HEK293 (cell line): ENCODE data around the gene CRYBG1.

Experiments
- GLI4 ChIP-seq: fragments of 450-650 bp; formaldehyde crosslinking; IDR thresholded peaks from 2 replicates; pipeline ENCODE4 v1.5.1; 2016; ENCODE audit warnings: missing biosample characterization, missing genetic modification characterization
- ZBTB20 ChIP-seq: fragments of 450-650 bp; formaldehyde crosslinking; IDR thresholded peaks from 2 replicates; pipeline ENCODE4 v1.5.1; 2016; ENCODE audit warnings: missing biosample characterization, missing genetic modification characterization
- ZBTB7A ChIP-seq: fragments of 450-650 bp; formaldehyde crosslinking; IDR thresholded peaks from 2 replicates; pipeline ENCODE4 v1.5.1; 2016; ENCODE audit warnings: low read depth, missing biosample characterization, missing genetic modification characterization
- ZFP41 ChIP-seq: fragments of 450-650 bp; formaldehyde crosslinking; IDR thresholded peaks from 2 replicates; pipeline ENCODE4 v1.5.1; 2016; ENCODE audit warnings: missing biosample characterization, missing genetic modification characterization, borderline replicate concordance
- ZNF214 ChIP-seq: fragments of 450-650 bp; formaldehyde crosslinking; IDR thresholded peaks from 2 replicates; pipeline ENCODE4 v1.5.1; 2017; ENCODE audit warnings: missing biosample characterization, mild to moderate bottlenecking, missing genetic modification characterization, borderline replicate concordance
- ZNF274 ChIP-seq, 2 experiments: fragments of 200-500 bp in 1 of 2; fragments of 450-650 bp in 1 of 2; sonication (Bioruptor generic) in 1 of 2; formaldehyde crosslinking in 1 of 2; IDR thresholded peaks; 2 replicates each; pipeline versions ENCODE4 v1.5.1 to v1.6.1; 2014 to 2016; ENCODE audit warnings: borderline replicate concordance in 1 of 2, inconsistent platforms in 1 of 2, low read length in 1 of 2, missing biosample characterization in 1 of 2, missing genetic modification characterization in 1 of 2
- ZNF311 ChIP-seq: fragments of 450-650 bp; formaldehyde crosslinking; IDR thresholded peaks from 2 replicates; pipeline ENCODE4 v1.5.1; 2017; ENCODE audit warnings: missing biosample characterization, missing genetic modification characterization, borderline replicate concordance
- ZNF335 ChIP-seq: fragments of 450-650 bp; formaldehyde crosslinking; conservative IDR thresholded peaks from 2 replicates; pipeline ENCODE4 v1.5.1; 2016; ENCODE audit warnings: missing biosample characterization, missing genetic modification characterization
- ZNF76 ChIP-seq: fragments of 450-650 bp; formaldehyde crosslinking; IDR thresholded peaks from 2 replicates; pipeline ENCODE4; 2016; ENCODE audit warnings: low read depth, missing biosample characterization, missing genetic modification characterization, borderline replicate concordance
- TF ChIP-seq, protein P1 (sequence below): fragments of 450-650 bp; formaldehyde crosslinking; IDR thresholded peaks from 2 replicates; pipeline ENCODE4 v1.5.1; 2016; ENCODE audit warnings: missing biosample characterization, missing genetic modification characterization
- TF ChIP-seq, protein P2 (sequence below): sonication (generic); formaldehyde crosslinking; IDR thresholded peaks from 2 replicates; pipeline ENCODE4 v1.8.1; 2022; ENCODE audit warnings: mild to moderate bottlenecking, moderate library complexity, missing genetic modification reagents
- TF ChIP-seq, protein P3 (sequence below): fragments of 450-650 bp; formaldehyde crosslinking; IDR thresholded peaks from 2 replicates; pipeline ENCODE4 v1.5.1; 2017; ENCODE audit warnings: missing biosample characterization, missing genetic modification characterization
- TF ChIP-seq, protein P4 (sequence below): fragments of 450-650 bp; formaldehyde crosslinking; IDR thresholded peaks from 2 replicates; pipeline ENCODE4 v1.5.1; 2016; ENCODE audit warnings: missing biosample characterization, missing genetic modification characterization, low read depth

DNA sequence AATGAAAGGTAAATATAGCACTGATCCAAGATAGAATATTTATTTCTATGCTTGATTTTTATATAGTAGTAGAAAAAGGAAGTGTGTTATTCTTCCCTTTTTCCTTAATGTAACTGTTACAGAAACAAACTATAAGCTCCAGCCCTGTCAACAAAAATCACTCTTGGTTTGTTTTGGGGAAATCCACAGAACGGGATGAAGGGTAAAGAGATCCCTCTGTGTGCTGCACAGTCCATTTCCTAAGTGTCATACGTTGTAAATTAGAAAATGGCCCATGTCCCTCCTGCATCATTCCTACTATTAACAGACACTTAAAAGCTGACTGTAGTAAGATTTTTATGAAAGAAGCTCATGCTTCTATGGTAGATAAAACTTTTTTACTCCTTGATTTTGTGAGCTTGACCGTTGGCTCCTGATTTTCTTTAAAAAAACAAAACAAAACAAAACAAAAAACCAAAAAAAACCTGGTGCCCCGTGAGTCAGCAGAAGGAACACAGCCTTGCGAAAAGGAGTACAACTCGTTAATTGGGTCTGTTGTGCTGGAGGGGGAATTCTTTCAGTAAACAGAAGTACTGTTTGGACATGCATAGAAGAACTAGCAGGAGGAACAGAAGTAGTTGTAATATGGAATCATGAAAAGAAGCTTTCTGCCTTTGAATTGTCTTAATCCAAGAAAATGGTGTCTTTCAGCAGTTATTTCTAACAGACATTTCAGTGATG lies 201.3 kb downstream of the CRYBG1 start:
- TF ChIP-seq, protein P1, sequence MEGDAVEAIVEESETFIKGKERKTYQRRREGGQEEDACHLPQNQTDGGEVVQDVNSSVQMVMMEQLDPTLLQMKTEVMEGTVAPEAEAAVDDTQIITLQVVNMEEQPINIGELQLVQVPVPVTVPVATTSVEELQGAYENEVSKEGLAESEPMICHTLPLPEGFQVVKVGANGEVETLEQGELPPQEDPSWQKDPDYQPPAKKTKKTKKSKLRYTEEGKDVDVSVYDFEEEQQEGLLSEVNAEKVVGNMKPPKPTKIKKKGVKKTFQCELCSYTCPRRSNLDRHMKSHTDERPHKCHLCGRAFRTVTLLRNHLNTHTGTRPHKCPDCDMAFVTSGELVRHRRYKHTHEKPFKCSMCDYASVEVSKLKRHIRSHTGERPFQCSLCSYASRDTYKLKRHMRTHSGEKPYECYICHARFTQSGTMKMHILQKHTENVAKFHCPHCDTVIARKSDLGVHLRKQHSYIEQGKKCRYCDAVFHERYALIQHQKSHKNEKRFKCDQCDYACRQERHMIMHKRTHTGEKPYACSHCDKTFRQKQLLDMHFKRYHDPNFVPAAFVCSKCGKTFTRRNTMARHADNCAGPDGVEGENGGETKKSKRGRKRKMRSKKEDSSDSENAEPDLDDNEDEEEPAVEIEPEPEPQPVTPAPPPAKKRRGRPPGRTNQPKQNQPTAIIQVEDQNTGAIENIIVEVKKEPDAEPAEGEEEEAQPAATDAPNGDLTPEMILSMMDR = no peak
- TF ChIP-seq ZNF274 (IDR thresholded peaks at IDR 0.05; ENCODE audit: low read length) = no peak
- TF ChIP-seq ZNF274 (tag by site-specific recombination; IDR thresholded peaks at IDR 0.05; ENCODE audit: borderline replicate concordance) = no peak
- TF ChIP-seq ZNF214 = no peak
- TF ChIP-seq, protein P2, sequence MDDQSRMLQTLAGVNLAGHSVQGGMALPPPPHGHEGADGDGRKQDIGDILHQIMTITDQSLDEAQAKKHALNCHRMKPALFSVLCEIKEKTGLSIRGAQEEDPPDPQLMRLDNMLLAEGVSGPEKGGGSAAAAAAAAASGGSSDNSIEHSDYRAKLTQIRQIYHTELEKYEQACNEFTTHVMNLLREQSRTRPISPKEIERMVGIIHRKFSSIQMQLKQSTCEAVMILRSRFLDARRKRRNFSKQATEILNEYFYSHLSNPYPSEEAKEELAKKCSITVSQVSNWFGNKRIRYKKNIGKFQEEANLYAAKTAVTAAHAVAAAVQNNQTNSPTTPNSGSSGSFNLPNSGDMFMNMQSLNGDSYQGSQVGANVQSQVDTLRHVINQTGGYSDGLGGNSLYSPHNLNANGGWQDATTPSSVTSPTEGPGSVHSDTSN (CRISPR knock-in tag) = no peak
- no peak for TF ChIP-seq ZBTB7A
- no peak for TF ChIP-seq ZFP41 (tag by site-specific recombination)
- TF ChIP-seq GLI4 = no peak
- no peak for TF ChIP-seq ZNF335 (tag by site-specific recombination)
- TF ChIP-seq ZBTB20 (tag by site-specific recombination) = no peak
- no peak for TF ChIP-seq ZNF311
- TF ChIP-seq, protein P3, sequence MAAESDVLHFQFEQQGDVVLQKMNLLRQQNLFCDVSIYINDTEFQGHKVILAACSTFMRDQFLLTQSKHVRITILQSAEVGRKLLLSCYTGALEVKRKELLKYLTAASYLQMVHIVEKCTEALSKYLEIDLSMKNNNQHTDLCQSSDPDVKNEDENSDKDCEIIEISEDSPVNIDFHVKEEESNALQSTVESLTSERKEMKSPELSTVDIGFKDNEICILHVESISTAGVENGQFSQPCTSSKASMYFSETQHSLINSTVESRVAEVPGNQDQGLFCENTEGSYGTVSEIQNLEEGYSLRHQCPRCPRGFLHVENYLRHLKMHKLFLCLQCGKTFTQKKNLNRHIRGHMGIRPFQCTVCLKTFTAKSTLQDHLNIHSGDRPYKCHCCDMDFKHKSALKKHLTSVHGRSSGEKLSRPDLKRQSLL (tag by site-specific recombination) = no peak
- TF ChIP-seq ZNF76 (tag by site-specific recombination) = no peak
- TF ChIP-seq, protein P4, sequence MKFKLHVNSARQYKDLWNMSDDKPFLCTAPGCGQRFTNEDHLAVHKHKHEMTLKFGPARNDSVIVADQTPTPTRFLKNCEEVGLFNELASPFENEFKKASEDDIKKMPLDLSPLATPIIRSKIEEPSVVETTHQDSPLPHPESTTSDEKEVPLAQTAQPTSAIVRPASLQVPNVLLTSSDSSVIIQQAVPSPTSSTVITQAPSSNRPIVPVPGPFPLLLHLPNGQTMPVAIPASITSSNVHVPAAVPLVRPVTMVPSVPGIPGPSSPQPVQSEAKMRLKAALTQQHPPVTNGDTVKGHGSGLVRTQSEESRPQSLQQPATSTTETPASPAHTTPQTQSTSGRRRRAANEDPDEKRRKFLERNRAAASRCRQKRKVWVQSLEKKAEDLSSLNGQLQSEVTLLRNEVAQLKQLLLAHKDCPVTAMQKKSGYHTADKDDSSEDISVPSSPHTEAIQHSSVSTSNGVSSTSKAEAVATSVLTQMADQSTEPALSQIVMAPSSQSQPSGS (tag by site-specific recombination) = no peak
